DOHH2 (cell line): Measurements from ENCODE around the gene LRTM2.

ENCODE experiments used
- CTCF ChIP-seq: fragments of 200-600 bp; sonication (generic); IDR thresholded peaks from one replicate; pipeline ENCODE4 v1.5.1; 2014; ENCODE audit warnings: antibody characterized with exemption, mild to moderate bottlenecking, low read depth, low read length; ENCODE audit not compliant: poor library complexity, severe bottlenecking
- EZH2phosphoT487 ChIP-seq: fragments of 200-600 bp; sonication (generic); IDR thresholded peaks from 2 replicates; pipeline ENCODE4 v1.6.1; 2017; ENCODE audit warnings: borderline replicate concordance, mild to moderate bottlenecking, antibody characterized with exemption, low read length, moderate library complexity, mixed read lengths

GRCh38 chr12:1801303-1801975, 18.9 kb upstream of the LRTM2 start:
- no peak for TF ChIP-seq CTCF
- TF ChIP-seq EZH2phosphoT487, result no peak
